Measurements from ENCODE around the gene UBN1. TPM values are rescaled to one million over a fixed set of nuclear protein-coding genes. Genes with fewer than 3 reads are reported as not detected.

Gene UBN1
- total and polyA plus RNA-seq, 2 of the 13 experiments (the other 11 are each of a cell fraction or from before 2014, with no cell fraction given), result 10.6 to 23.5 TPM

DNA sequence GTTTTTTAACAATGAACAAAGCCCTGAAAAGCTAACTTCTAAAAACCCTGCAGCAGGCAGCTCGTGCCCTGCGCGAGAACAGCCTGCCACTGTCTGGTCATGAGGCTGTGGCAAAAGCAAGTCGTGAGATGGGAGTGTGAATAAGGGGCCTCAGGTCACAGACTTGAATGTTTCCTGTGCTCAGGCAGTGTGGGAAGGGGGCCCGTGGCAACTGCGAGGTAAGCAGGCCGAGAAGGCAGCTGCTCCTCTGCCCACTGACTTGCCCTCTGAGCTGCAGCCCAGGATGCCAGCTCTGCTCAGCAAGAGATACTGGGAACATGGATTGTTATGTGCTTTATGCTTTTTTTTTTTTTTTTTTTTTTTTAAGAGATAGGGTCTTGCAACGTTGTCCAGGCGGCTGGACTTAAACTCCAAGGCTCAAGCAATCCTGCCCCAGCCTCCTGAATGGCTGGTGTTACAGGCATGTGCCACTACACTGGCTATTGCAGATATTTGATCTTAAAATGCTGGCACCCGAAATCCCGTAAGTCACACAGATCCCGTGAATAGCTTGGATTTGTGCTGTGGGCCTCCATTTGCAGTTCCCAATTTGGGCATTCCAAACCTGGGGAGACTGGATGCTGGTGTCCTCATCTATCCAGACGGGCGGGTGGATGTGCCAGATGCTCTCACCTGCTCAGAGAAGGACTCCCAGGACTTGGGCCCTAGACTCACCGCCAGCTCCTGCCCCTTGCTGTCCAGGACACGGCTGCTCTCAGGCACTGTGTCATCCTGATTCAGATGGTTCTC is 44.0 kb downstream of the UBN1 start:
- H3K36me3 ChIP-seq (replicated peaks in 1 of 2; ENCODE audit: control insufficient read depth in 1 of 2, insufficient read depth in 2 of 2, low read length in 2 of 2), result peaks cover 0 to 8% of the 10 kb centered on the region in 2 experiments; a peak in 3 of 5 replicates
- no peak for ATAC-seq
- no peak for DNase-seq (ENCODE audit: low spot score)
- intact Hi-C loops (cut with micrococcal nuclease; ENCODE audit: unreplicated experiment) (no loop called here), in situ Hi-C loops (cut with HindIII; ENCODE audit: extremely low pct_ligation_motif_present, low pct_unique_long_range_greater_than_20kb) (no loop called here)
- no peaks in the 10 kb centered on the region for H3K79me2 ChIP-seq (ENCODE audit: insufficient read depth, low read length)
- TF ChIP-seq NFKBIZ (CRISPR knock-in tag; IDR thresholded peaks at IDR 0.05), result no peak
- TF ChIP-seq, protein P1, sequence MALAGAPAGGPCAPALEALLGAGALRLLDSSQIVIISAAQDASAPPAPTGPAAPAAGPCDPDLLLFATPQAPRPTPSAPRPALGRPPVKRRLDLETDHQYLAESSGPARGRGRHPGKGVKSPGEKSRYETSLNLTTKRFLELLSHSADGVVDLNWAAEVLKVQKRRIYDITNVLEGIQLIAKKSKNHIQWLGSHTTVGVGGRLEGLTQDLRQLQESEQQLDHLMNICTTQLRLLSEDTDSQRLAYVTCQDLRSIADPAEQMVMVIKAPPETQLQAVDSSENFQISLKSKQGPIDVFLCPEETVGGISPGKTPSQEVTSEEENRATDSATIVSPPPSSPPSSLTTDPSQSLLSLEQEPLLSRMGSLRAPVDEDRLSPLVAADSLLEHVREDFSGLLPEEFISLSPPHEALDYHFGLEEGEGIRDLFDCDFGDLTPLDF (CRISPR knock-in tag; IDR thresholded peaks at IDR 0.05), result no peak
- TF ChIP-seq ZNF121 (CRISPR knock-in tag; IDR thresholded peaks at IDR 0.05), result peak; percentile 55; the same call in 1 of the 2 replicates
- H3K9ac ChIP-seq (ENCODE audit: insufficient read depth, low read depth, low read length), result no peak overlapping the region
- CTCF ChIA-PET (ENCODE audit: low intra/inter-chr PET ratio, low total read pairs), result no interaction called here
- no peak overlapping the region for H3K4me2 ChIP-seq (ENCODE audit: low read depth, low read length)
- POLR2A ChIA-PET, result interaction anchor here (0.9 kb wide), 1 partner anchor 9 kb away, joined by 3 read pairs; no protein-coding TSS in a partner anchor
- no TSS peak for BruUV-seq (replicated peaks)
- H3K4me3 ChIP-seq (replicated peaks in 1 of 3; ENCODE audit: insufficient read depth in 1 of 3, low read depth in 2 of 3, low read length in 3 of 3), result no peak overlapping the region
- no peaks in the 10 kb centered on the region for H4K20me1 ChIP-seq (ENCODE audit: insufficient read depth, low read length)
- 96% methylated on average over 10 of the region's 16 CpGs for WGBS (ENCODE audit: low lambda C conversion rate)
- no peaks in the 10 kb centered on the region for H3K9me3 ChIP-seq (ENCODE audit: low read length)
- no peak overlapping the region for H2AFZ ChIP-seq (ENCODE audit: low read length)
- H3K27me3 ChIP-seq (ENCODE audit: control insufficient read depth in 1 of 2, insufficient read depth in 2 of 2, low read length in 2 of 2), result no peaks in the 10 kb centered on the region
- FAIRE-seq, result no peak
- no peak overlapping the region for H3K27ac ChIP-seq (ENCODE audit: extremely low read length, insufficient read depth, low read length)
- no peaks in the 10 kb centered on the region for H3K4me1 ChIP-seq (ENCODE audit: insufficient read depth, low read length)

DNA sequence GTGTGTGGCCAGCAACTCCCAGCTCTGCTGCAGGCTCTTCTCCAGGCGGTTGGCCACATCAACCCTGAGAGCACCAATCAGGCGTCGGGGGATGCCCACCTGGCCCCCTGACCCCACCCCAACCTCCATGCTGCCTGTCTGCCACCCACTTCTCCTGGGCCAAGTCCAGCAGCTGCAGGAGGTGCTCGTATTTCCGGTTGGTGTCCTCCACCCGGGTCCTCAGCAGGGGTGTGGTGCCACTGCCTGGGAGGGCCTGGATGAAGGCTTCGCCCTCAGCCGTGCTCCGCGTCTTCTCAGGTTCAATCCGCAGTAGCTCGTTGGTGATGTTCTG is 44.6 kb downstream of the UBN1 start:
- POLR2A ChIA-PET, result interaction anchor here (0.9 kb wide), 1 partner anchor 8 kb away, joined by 3 read pairs; no protein-coding TSS in a partner anchor
- H2AFZ ChIP-seq (ENCODE audit: low read length), result no peak overlapping the region
- H3K36me3 ChIP-seq (replicated peaks in 1 of 2; ENCODE audit: control insufficient read depth in 1 of 2, insufficient read depth in 2 of 2, low read length in 2 of 2), result peaks cover 0 to 7% of the 10 kb centered on the region in 2 experiments; a peak in 3 of 5 replicates
- CTCF ChIA-PET (ENCODE audit: low intra/inter-chr PET ratio, low total read pairs), result no interaction called here
- ATAC-seq (no peak), FAIRE-seq (no peak), DNase-seq (ENCODE audit: low spot score) (no peak)
- no peaks in the 10 kb centered on the region for H3K9me3 ChIP-seq (ENCODE audit: low read length)
- H3K4me3 ChIP-seq (replicated peaks in 1 of 3; ENCODE audit: insufficient read depth in 1 of 3, low read depth in 2 of 3, low read length in 3 of 3), result no peak overlapping the region
- no peaks in the 10 kb centered on the region for H3K79me2 ChIP-seq (ENCODE audit: insufficient read depth, low read length)
- no peaks in the 10 kb centered on the region for H3K4me1 ChIP-seq (ENCODE audit: insufficient read depth, low read length)
- H3K9ac ChIP-seq (ENCODE audit: insufficient read depth, low read depth, low read length), result no peak overlapping the region
- intact Hi-C loops (cut with micrococcal nuclease; ENCODE audit: unreplicated experiment), result no loop called here
- no peak overlapping the region for H3K27ac ChIP-seq (ENCODE audit: extremely low read length, insufficient read depth, low read length)
- no peaks in the 10 kb centered on the region for H3K27me3 ChIP-seq (ENCODE audit: control insufficient read depth in 1 of 2, insufficient read depth in 2 of 2, low read length in 2 of 2)
- H4K20me1 ChIP-seq (ENCODE audit: insufficient read depth, low read length), result no peaks in the 10 kb centered on the region
- H3K4me2 ChIP-seq (ENCODE audit: low read depth, low read length), result no peak overlapping the region
- WGBS (ENCODE audit: low lambda C conversion rate), result 95% methylated on average over 7 of the region's 12 CpGs
- in situ Hi-C loops (cut with HindIII; ENCODE audit: extremely low pct_ligation_motif_present, low pct_unique_long_range_greater_than_20kb), result no loop called here
- no TSS peak for BruUV-seq (replicated peaks)
- no peak for TF ChIP-seq ZNF615 (CRISPR knock-in tag; IDR thresholded peaks at IDR 0.05; ENCODE audit: borderline replicate concordance)
- TF ChIP-seq ZNF614 (CRISPR knock-in tag; IDR thresholded peaks at IDR 0.05; ENCODE audit: borderline replicate concordance), result no peak
- TF ChIP-seq FOXP1 (IDR thresholded peaks at IDR 0.05), result no peak
- TF ChIP-seq FOXP1 (CRISPR knock-in tag; IDR thresholded peaks at IDR 0.05), result no peak
- TF ChIP-seq, protein P2, sequence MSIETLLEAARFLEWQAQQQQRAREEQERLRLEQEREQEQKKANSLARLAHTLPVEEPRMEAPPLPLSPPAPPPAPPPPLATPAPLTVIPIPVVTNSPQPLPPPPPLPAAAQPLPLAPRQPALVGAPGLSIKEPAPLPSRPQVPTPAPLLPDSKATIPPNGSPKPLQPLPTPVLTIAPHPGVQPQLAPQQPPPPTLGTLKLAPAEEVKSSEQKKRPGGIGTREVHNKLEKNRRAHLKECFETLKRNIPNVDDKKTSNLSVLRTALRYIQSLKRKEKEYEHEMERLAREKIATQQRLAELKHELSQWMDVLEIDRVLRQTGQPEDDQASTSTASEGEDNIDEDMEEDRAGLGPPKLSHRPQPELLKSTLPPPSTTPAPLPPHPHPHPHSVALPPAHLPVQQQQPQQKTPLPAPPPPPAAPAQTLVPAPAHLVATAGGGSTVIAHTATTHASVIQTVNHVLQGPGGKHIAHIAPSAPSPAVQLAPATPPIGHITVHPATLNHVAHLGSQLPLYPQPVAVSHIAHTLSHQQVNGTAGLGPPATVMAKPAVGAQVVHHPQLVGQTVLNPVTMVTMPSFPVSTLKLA (IDR thresholded peaks at IDR 0.05), result no peak
- TF ChIP-seq SMAD3 (CRISPR knock-in tag; IDR thresholded peaks at IDR 0.05), result no peak
- TF ChIP-seq ZFP90 (CRISPR knock-in tag; IDR thresholded peaks at IDR 0.05; ENCODE audit: borderline replicate concordance), result no peak
- no peak for TF ChIP-seq ZNF382 (CRISPR knock-in tag; IDR thresholded peaks at IDR 0.05; ENCODE audit: borderline replicate concordance)

All from HepG2 (cell line).